Endodermal cell (in vitro differentiated cells): ENCODE results near the gene LDLRAD4. TPM values are rescaled to one million over a fixed set of nuclear protein-coding genes. Genes with fewer than 3 reads are reported as not detected.

Experiments used
- DNase-seq: peaks from one replicate; pipeline ENCODE4 v3.0.0-alpha.2; 2017
- H3K27ac ChIP-seq: 2 replicates; pipeline ENCODE4 v1.5.1; 2013; ENCODE audit warnings: mild to moderate bottlenecking, low read depth, low read length, moderate library complexity
- H3K27me3 ChIP-seq: 2 replicates; pipeline ENCODE4 v1.6.1; 2013; ENCODE audit warnings: mild to moderate bottlenecking, low read length, moderate library complexity; ENCODE audit not compliant: insufficient read depth, control insufficient read depth, poor library complexity, severe bottlenecking
- H3K36me3 ChIP-seq: 2 replicates; pipeline ENCODE4 v1.7.0; 2013; ENCODE audit warnings: mild to moderate bottlenecking, low read length, moderate library complexity; ENCODE audit not compliant: control insufficient read depth, insufficient read depth
- H3K4me1 ChIP-seq: one replicate; pipeline ENCODE4 v1.7.0; 2013; ENCODE audit warnings: low read length; ENCODE audit not compliant: control insufficient read depth, insufficient read depth
- H3K4me3 ChIP-seq: 2 replicates; pipeline ENCODE4 v1.5.1; 2013; ENCODE audit warnings: mild to moderate bottlenecking, low read length, moderate library complexity
- H3K9ac ChIP-seq: 2 replicates; pipeline ENCODE4 v1.6.1; 2013; ENCODE audit warnings: mild to moderate bottlenecking, low read length, moderate library complexity; ENCODE audit not compliant: poor library complexity, severe bottlenecking; ENCODE audit errors: extremely low read depth
- H3K9me3 ChIP-seq: 2 replicates; pipeline ENCODE4 v1.6.1; 2013; ENCODE audit warnings: mild to moderate bottlenecking, low read length, moderate library complexity; ENCODE audit not compliant: control insufficient read depth
- H3K27ac Mint-ChIP-seq: 2 replicates; pipeline ENCODE4 v1.8.0; 2020; ENCODE audit warnings: mixed read lengths
- H3K27me3 Mint-ChIP-seq: 2 replicates; pipeline ENCODE4 v1.8.0; 2021; ENCODE audit warnings: mild to moderate bottlenecking, mixed read lengths; ENCODE audit not compliant: insufficient read depth
- H3K36me3 Mint-ChIP-seq: 2 replicates; pipeline ENCODE4 v1.8.0; 2020; ENCODE audit warnings: low read depth, mixed read lengths
- H3K4me1 Mint-ChIP-seq: 2 replicates; pipeline ENCODE4 v1.8.0; 2020; ENCODE audit warnings: mixed read lengths
- H3K4me3 Mint-ChIP-seq: 2 replicates; pipeline ENCODE4 v1.8.0; 2020; ENCODE audit warnings: mild to moderate bottlenecking, moderate library complexity, mixed read lengths
- H3K9me3 Mint-ChIP-seq: 2 replicates; pipeline ENCODE4 v1.8.0; 2020; ENCODE audit warnings: mild to moderate bottlenecking, mixed read lengths
- CTCF ChIP-seq: fragments of 200-600 bp; sonication (generic); conservative IDR thresholded peaks from 2 replicates; pipeline ENCODE4 v1.5.0; 2021; ENCODE audit warnings: antibody characterized with exemption, mild to moderate bottlenecking
- WGBS, 2 experiments: methylation state at CpG; one replicate each; pipeline versions ENCODE4 v1.1.5 to v1.1.7; 2013; ENCODE audit warnings: missing lambda C conversion rate in 2 of 2, mixed read lengths in 1 of 2; ENCODE audit not compliant: insufficient coverage in 1 of 2, insufficient read length in 1 of 2; 5-methylcytosine and 5-hydroxymethylcytosine counted together
- total RNA-seq, 2 donors: library from RNA; stranded (reverse); fragmentation: NEBNext Ultra II Directional in 1 of 2; extraction: Animal tissue kit (Norgen Biotek cat#: 25700) in 1 of 2; gene quantifications; 2 replicates in 1 of 2; 3 replicates in 1 of 2; pipeline ENCODE4 v1.2.1, GENCODE V29; 2021

The LDLRAD4 gene
- total RNA-seq, 2 donors from 2014 or later: 14.9 to 15.1 TPM

- Histone ChIP-seq H3K27ac (no peak overlapping the region), H3K36me3 (peaks cover 4% of the 10 kb centered on the region), H3K9ac (no peak overlapping the region), H3K4me3 (no peak overlapping the region), H3K27me3 (no peaks in the 10 kb centered on the region), H3K4me1 (no peaks in the 10 kb centered on the region), H3K9me3 (no peaks in the 10 kb centered on the region)
- H3K4me3 Mint-ChIP-seq: no peak overlapping the region
- DNase-seq: no peak
- 91 to 94% methylated on average over 6 to 8 of the region's 8 CpGs for WGBS, 2 experiments
- H3K27ac Mint-ChIP-seq: peak overlapping the region; percentile 63
- H3K27me3 Mint-ChIP-seq: no peaks in the 10 kb centered on the region
- peaks cover 5% of the 10 kb centered on the region for H3K4me1 Mint-ChIP-seq
- H3K36me3 Mint-ChIP-seq: peaks cover 5% of the 10 kb centered on the region
- TF ChIP-seq CTCF: no peak
- no peaks in the 10 kb centered on the region for H3K9me3 Mint-ChIP-seq
Observed at GRCh38 chr18:13658436-13659204, 440.1 kb downstream of the LDLRAD4 start.

GRCh38 chr18:13660510-13660909 is 441.9 kb downstream of the LDLRAD4 start:
- H3K9me3 Mint-ChIP-seq: no peaks in the 10 kb centered on the region
- Histone ChIP-seq H3K4me3 (no peak overlapping the region), H3K9me3 (no peaks in the 10 kb centered on the region), H3K4me1 (no peaks in the 10 kb centered on the region), H3K36me3 (peaks cover 7% of the 10 kb centered on the region), H3K27me3 (no peaks in the 10 kb centered on the region), H3K27ac (no peak overlapping the region), H3K9ac (no peak overlapping the region)
- no peak overlapping the region for H3K4me3 Mint-ChIP-seq
- H3K4me1 Mint-ChIP-seq: no peaks in the 10 kb centered on the region
- no peak overlapping the region for H3K27ac Mint-ChIP-seq
- no peak for DNase-seq
- TF ChIP-seq CTCF: no peak
- peaks cover 13% of the 10 kb centered on the region for H3K36me3 Mint-ChIP-seq
- WGBS, 2 experiments: 91% methylated on average over 5 of the region's 5 CpGs; no CpG with 5 or more reads in 1 of the 2 experiments
- no peaks in the 10 kb centered on the region for H3K27me3 Mint-ChIP-seq

- H3K4me3 Mint-ChIP-seq: no peak overlapping the region
- H3K27me3 Mint-ChIP-seq: no peaks in the 10 kb centered on the region
- no peak for TF ChIP-seq CTCF
- Histone ChIP-seq H3K27me3 (no peaks in the 10 kb centered on the region), H3K4me3 (no peak overlapping the region), H3K9me3 (no peaks in the 10 kb centered on the region), H3K36me3 (peaks cover 14% of the 10 kb centered on the region), H3K9ac (no peak overlapping the region), H3K4me1 (no peaks in the 10 kb centered on the region), H3K27ac (no peak overlapping the region)
- H3K4me1 Mint-ChIP-seq: no peaks in the 10 kb centered on the region
- peaks cover 15% of the 10 kb centered on the region for H3K36me3 Mint-ChIP-seq
- H3K9me3 Mint-ChIP-seq: no peaks in the 10 kb centered on the region
- H3K27ac Mint-ChIP-seq: no peak overlapping the region
- no peak for DNase-seq
- 94 to 96% methylated on average over 6 to 8 of the region's 8 CpGs for WGBS, 2 experiments
Observed at GRCh38 chr18:13661051-13661778, 442.7 kb downstream of the LDLRAD4 start.
